HG02885 (cell line): Measurements from ENCODE around the gene CELF3.
"Not testable (repeated sequence)": the region's sequence is repeated elsewhere in the genome, so short reads cannot be mapped to it uniquely, and the experiment has no call there.

Source experiments
- ATAC-seq: cut with Tn5 transposase; IDR thresholded peaks from one replicate; pipeline ENCODE4 v1.9.1; 2021; ENCODE audit warnings: mild to moderate bottlenecking; ENCODE audit not compliant: unreplicated experiment, poor library complexity

Gene CELF3

GRCh38 chr1:151705753-151706463, 10.7 kb downstream of the CELF3 start:
- ATAC-seq, result no peak

- no peak for ATAC-seq
Observed at GRCh38 chr1:151705146-151705545, 11.5 kb downstream of the CELF3 start.

GRCh38 chr1:151704246-151704645, 12.4 kb downstream of the CELF3 start:
- no peak for ATAC-seq

- ATAC-seq, result no peak
Observed at GRCh38 chr1:151703813-151704212, 12.8 kb downstream of the CELF3 start.

- no peak for ATAC-seq
Observed at GRCh38 chr1:151702936-151703335, 13.7 kb downstream of the CELF3 start.

GRCh38 chr1:151701515-151701914, 15.1 kb downstream of the CELF3 start:
- ATAC-seq, result no peak

GRCh38 chr1:151693057-151693651, 23.4 kb downstream of the CELF3 start:
- no peak for ATAC-seq

GRCh38 chr1:151692226-151692625, 24.4 kb downstream of the CELF3 start:
- ATAC-seq, result no peak

GRCh38 chr1:151689494-151689893, 27.1 kb downstream of the CELF3 start:
- ATAC-seq, result no peak

- ATAC-seq, result no peak
Observed at GRCh38 chr1:151686561-151686960, 30.0 kb downstream of the CELF3 start.

GRCh38 chr1:151684128-151684527, 32.5 kb downstream of the CELF3 start:
- no peak for ATAC-seq

GRCh38 chr1:151682901-151683300, 33.7 kb downstream of the CELF3 start:
- not testable (repeated sequence) for ATAC-seq

- ATAC-seq, result no peak
Observed at GRCh38 chr1:151681923-151682322, 34.7 kb downstream of the CELF3 start.

GRCh38 chr1:151680826-151681225, 35.8 kb downstream of the CELF3 start:
- ATAC-seq, result no peak

GRCh38 chr1:151680391-151680790, 36.2 kb downstream of the CELF3 start:
- no peak for ATAC-seq

GRCh38 chr1:151673407-151673806, 43.2 kb downstream of the CELF3 start:
- no peak for ATAC-seq

- not testable (repeated sequence) for ATAC-seq
Observed at GRCh38 chr1:151670036-151670675, 46.4 kb downstream of the CELF3 start.

GRCh38 chr1:151668090-151668489, 48.5 kb downstream of the CELF3 start:
- ATAC-seq, result no peak

GRCh38 chr1:151661751-151662150, 54.9 kb downstream of the CELF3 start:
- ATAC-seq, result no peak

- ATAC-seq, result no peak
Observed at GRCh38 chr1:151655371-151655770, 61.2 kb downstream of the CELF3 start.

- ATAC-seq, result no peak
Observed at GRCh38 chr1:151653397-151653796, 63.2 kb downstream of the CELF3 start.
